Suprapubic skin (tissue), 4 donors: ENCODE measurements around the gene TBC1D17. TPM values are rescaled to one million over a fixed set of nuclear protein-coding genes. Genes with fewer than 3 reads are reported as not detected.
A peak's percentile ranks its signal among the peaks of the same experiment; 100 is the strongest.

Experiments used
- DNase-seq, 2 donors: peaks; one replicate each; pipeline ENCODE4 v3.0.0-alpha.2; 2019; ENCODE audit warnings: low spot score in 2 of 2
- H3K27ac ChIP-seq: fragments of 200-600 bp; sonication (generic); one replicate; pipeline ENCODE4 v1.5.1; 2019
- H3K27me3 ChIP-seq: fragments of 200-600 bp; sonication (generic); one replicate; pipeline ENCODE4 v1.5.1; 2019
- H3K36me3 ChIP-seq: fragments of 200-600 bp; sonication (generic); one replicate; pipeline ENCODE4 v1.5.1; 2019
- H3K4me1 ChIP-seq: fragments of 200-600 bp; sonication (generic); one replicate; pipeline ENCODE4 v1.5.1; 2019
- H3K4me3 ChIP-seq: fragments of 200-600 bp; sonication (generic); one replicate; pipeline ENCODE4 v1.5.1; 2019; ENCODE audit warnings: mild to moderate bottlenecking
- H3K9me3 ChIP-seq: fragments of 200-600 bp; sonication (generic); one replicate; pipeline ENCODE4 v1.5.1; 2019
- EP300 ChIP-seq: sonication (generic); formaldehyde crosslinking; IDR thresholded peaks from one replicate; pipeline ENCODE4 v1.6.1; 2017; ENCODE audit warnings: antibody characterized with exemption
- POLR2A ChIP-seq, 2 donors: fragments of 450-650 bp; IDR thresholded peaks; one replicate each; pipeline ENCODE4 v1.6.1; 2017; ENCODE audit warnings: antibody characterized with exemption in 2 of 2, mild to moderate bottlenecking in 2 of 2, moderate library complexity in 2 of 2
- POLR2AphosphoS5 ChIP-seq, 3 donors: sonication (generic); formaldehyde crosslinking; IDR thresholded peaks; one replicate each; pipeline ENCODE4 v1.6.1; 2017; ENCODE audit warnings: antibody characterized with exemption in 3 of 3
- WGBS: methylation state at CpG from one replicate; pipeline ENCODE4 v1.1.5; 2018; 5-methylcytosine and 5-hydroxymethylcytosine counted together
- total RNA-seq, 4 donors: library from RNA; depleted of rRNA; stranded (reverse); fragments of >200 nt; gene quantifications; one replicate each; pipeline ENCODE4 v1.1.0, GENCODE V29; 2016
- TF ChIP-seq, protein P1 (sequence below), 2 donors: fragments of 200-600 bp in 1 of 2; fragments of 450-650 bp in 1 of 2; sonication (generic) in 1 of 2; IDR thresholded peaks; one replicate each; pipeline ENCODE4 v1.5.1; 2016 to 2019; ENCODE audit warnings: antibody characterized with exemption in 2 of 2, mild to moderate bottlenecking in 1 of 2, moderate library complexity in 1 of 2

The TBC1D17 gene
- total RNA-seq, 4 donors from 2014 or later: 40.5 to 93.4 (median 59.4) TPM

- H3K9me3 ChIP-seq: no peaks in the 10 kb centered on the region
- TF ChIP-seq, protein P1, sequence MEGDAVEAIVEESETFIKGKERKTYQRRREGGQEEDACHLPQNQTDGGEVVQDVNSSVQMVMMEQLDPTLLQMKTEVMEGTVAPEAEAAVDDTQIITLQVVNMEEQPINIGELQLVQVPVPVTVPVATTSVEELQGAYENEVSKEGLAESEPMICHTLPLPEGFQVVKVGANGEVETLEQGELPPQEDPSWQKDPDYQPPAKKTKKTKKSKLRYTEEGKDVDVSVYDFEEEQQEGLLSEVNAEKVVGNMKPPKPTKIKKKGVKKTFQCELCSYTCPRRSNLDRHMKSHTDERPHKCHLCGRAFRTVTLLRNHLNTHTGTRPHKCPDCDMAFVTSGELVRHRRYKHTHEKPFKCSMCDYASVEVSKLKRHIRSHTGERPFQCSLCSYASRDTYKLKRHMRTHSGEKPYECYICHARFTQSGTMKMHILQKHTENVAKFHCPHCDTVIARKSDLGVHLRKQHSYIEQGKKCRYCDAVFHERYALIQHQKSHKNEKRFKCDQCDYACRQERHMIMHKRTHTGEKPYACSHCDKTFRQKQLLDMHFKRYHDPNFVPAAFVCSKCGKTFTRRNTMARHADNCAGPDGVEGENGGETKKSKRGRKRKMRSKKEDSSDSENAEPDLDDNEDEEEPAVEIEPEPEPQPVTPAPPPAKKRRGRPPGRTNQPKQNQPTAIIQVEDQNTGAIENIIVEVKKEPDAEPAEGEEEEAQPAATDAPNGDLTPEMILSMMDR (IDR thresholded peaks at IDR 0.05): no peak
- TF ChIP-seq EP300 (no peak), POLR2A (IDR thresholded peaks at IDR 0.05) (no peak)
- DNase-seq: no peak
- H3K27ac ChIP-seq: no peak overlapping the region
- H3K36me3 ChIP-seq: no peaks in the 10 kb centered on the region
- H3K27me3 ChIP-seq: no peaks in the 10 kb centered on the region
- peaks cover 28% of the 10 kb centered on the region for H3K4me1 ChIP-seq
- 90% methylated on average over 10 of the region's 10 CpGs for WGBS
- no peak overlapping the region for H3K4me3 ChIP-seq
Observed at GRCh38 chr19:49847731-49848696, 29.5 kb upstream of the TBC1D17 start.

GRCh38 chr19:49848938-49849337 is 28.6 kb upstream of the TBC1D17 start:
- TF ChIP-seq, protein P1 (IDR thresholded peaks at IDR 0.05): no peak
- TF ChIP-seq POLR2A (IDR thresholded peaks at IDR 0.05) (no peak), EP300 (no peak), POLR2AphosphoS5 (IDR thresholded peaks at IDR 0.05) (no peak)
- Histone ChIP-seq H3K36me3 (no peaks in the 10 kb centered on the region), H3K27ac (no peak overlapping the region), H3K9me3 (no peaks in the 10 kb centered on the region), H3K4me1 (peaks cover 37% of the 10 kb centered on the region), H3K27me3 (no peaks in the 10 kb centered on the region), H3K4me3 (no peak overlapping the region)
- WGBS: 93% methylated on average over 3 of the region's 3 CpGs
- DNase-seq: no peak

GRCh38 chr19:49849433-49850220 is 27.9 kb upstream of the TBC1D17 start:
- no peaks in the 10 kb centered on the region for H3K9me3 ChIP-seq

GRCh38 chr19:49850221-49850486 is 27.3 kb upstream of the TBC1D17 start:
- DNase-seq: no peak
- Histone ChIP-seq H3K27me3 (no peaks in the 10 kb centered on the region), H3K27ac (peak overlapping the region; percentile 99), H3K4me3 (peak overlapping the region; percentile 98), H3K9me3 (no peaks in the 10 kb centered on the region), H3K4me1 (peaks cover 42% of the 10 kb centered on the region), H3K36me3 (peaks cover 9% of the 10 kb centered on the region)
- WGBS: 61% methylated on average over 12 of the region's 12 CpGs
- TF ChIP-seq EP300: no peak
- no peak for TF ChIP-seq POLR2A (IDR thresholded peaks at IDR 0.05)
- TF ChIP-seq POLR2AphosphoS5 (IDR thresholded peaks at IDR 0.05): no peak
- TF ChIP-seq, protein P1 (IDR thresholded peaks at IDR 0.05): no peak

More at GRCh38 chr19:49849433-49850220, 27.9 kb upstream of the TBC1D17 start:
- Histone ChIP-seq H3K36me3 (peaks cover 4% of the 10 kb centered on the region), H3K4me1 (peaks cover 42% of the 10 kb centered on the region), H3K4me3 (peak overlapping the region; percentile 98), H3K27ac (peak overlapping the region; percentile 99), H3K27me3 (no peaks in the 10 kb centered on the region)
- no peak for DNase-seq
- no peak for TF ChIP-seq EP300
- TF ChIP-seq, protein P1 (IDR thresholded peaks at IDR 0.05): no peak
- TF ChIP-seq POLR2A (IDR thresholded peaks at IDR 0.05): no peak
- TF ChIP-seq POLR2AphosphoS5 (IDR thresholded peaks at IDR 0.05): no peak
- WGBS: 88% methylated on average over 15 of the region's 15 CpGs
